ENCODE results near the gene BGN.

Gene BGN

DNA sequence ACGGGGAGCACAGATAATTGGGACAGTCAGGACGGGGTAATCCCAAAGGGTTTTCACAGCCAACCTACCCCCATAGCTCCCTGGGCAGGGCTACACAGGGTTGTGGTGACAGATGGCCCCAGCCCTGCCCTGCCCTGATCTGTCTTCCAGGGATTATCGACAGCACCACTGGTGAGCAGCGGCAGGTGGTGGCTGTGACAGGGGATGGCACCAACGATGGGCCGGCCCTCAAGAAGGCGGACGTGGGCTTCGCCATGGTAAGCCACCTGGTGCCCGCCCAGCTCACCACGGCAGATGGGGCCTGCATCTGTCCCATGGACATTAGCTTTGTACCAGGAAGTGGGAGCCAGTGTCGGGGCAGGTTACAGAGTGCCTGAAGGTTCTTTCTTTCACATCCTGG is 62.0 kb downstream of the BGN start:
- Histone ChIP-seq H3K4me3 (ENCODE audit: low read depth in 1 of 2, low read length in 2 of 2) (no peak overlapping the region), H3K4me1 (ENCODE audit: control insufficient read depth in 1 of 2, insufficient read depth in 2 of 2, low read length in 2 of 2) (no peaks in the 10 kb centered on the region), H3K9me3 (ENCODE audit: control insufficient read depth in 1 of 2, low read length in 2 of 2) (no peaks in the 10 kb centered on the region), H3K36me3 (ENCODE audit: control insufficient read depth in 1 of 2, insufficient read depth in 2 of 2, low read length in 2 of 2) (no peaks in the 10 kb centered on the region), H3K27ac (ENCODE audit: low read length) (no peak overlapping the region), H3K27me3 (ENCODE audit: low read depth, low read length) (no peaks in the 10 kb centered on the region)

DNA sequence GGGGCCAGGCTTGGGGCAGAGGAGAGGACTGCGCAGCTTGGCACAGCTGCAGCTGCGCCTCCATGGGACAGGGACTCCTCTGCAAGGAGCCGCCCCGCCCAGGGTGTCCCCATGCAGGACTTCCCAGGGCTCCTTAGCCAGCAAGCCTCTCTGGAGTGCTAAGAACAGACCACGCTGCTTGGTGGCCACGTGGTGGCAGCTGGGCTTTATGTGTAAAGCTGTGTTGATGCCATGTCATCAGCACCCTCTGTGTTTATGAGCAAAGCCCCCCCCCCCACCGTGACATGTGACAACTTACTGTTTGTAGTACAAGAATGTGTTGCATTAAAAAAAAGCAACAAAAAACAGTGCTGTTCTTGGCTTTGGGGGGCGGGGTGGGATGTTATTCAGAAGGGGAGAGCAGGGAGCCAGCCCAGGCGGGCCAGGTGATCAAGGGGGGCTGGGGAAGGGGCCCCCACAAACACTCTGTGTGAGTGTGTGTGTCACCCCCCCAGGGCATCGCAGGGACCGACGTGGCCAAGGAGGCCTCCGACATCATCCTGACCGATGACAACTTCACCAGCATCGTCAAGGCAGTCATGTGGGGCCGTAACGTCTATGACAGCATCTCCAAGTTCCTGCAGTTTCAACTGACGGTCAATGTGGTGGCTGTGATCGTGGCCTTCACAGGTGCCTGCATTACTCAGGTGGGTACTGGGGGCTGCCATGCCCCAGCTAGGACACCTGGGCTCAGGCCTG is 63.0 kb downstream of the BGN start:
- H3K4me1 ChIP-seq (ENCODE audit: control insufficient read depth in 1 of 2, insufficient read depth in 2 of 2, low read length in 2 of 2), result no peaks in the 10 kb centered on the region
- no peaks in the 10 kb centered on the region for H3K27me3 ChIP-seq (ENCODE audit: low read depth, low read length)
- H3K27ac ChIP-seq (ENCODE audit: low read length), result no peak overlapping the region
- no peak overlapping the region for H3K4me3 ChIP-seq (ENCODE audit: low read depth in 1 of 2, low read length in 2 of 2)
- no peaks in the 10 kb centered on the region for H3K36me3 ChIP-seq (ENCODE audit: control insufficient read depth in 1 of 2, insufficient read depth in 2 of 2, low read length in 2 of 2)
- H3K9me3 ChIP-seq (ENCODE audit: control insufficient read depth in 1 of 2, low read length in 2 of 2), result no peaks in the 10 kb centered on the region

All from muscle layer of duodenum (tissue), 2 donors.